ENCODE data around the gene ACOT2.

Gene ACOT2

DNA sequence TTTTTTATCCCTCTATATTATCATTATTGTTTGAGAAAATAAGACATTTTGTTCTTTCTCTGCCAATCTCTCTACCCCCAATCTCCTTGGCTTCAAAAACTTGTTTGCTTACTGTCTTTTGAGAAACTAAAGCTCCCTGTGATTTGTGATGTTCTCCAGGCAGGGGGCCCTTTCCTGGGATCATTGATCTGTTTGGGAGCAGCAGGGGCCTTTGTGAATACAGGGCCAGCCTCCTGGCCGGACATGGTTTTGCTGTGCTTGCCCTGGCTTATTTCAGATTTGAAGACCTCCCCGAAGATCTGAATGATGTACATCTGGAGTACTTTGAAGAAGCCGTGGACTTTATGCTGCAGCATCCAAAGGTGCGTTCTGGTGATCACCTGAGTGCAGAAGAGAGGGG, 47.8 kb downstream of the ACOT2 start:
- TF ChIP-seq EZH2 (IDR thresholded peaks at IDR 0.05; ENCODE audit: borderline replicate concordance, low read length), result no peak
- no peaks in the 10 kb centered on the region for H3F3A ChIP-seq (ENCODE audit: insufficient read depth, low read length)
- H3K27ac ChIP-seq (ENCODE audit: low read depth, low read length, poor library complexity, severe bottlenecking), result no peak overlapping the region
- no peak overlapping the region for H3K4me3 ChIP-seq (ENCODE audit: low read depth, low read length, poor library complexity, severe bottlenecking)
- no peaks in the 10 kb centered on the region for H3K9me2 ChIP-seq (ENCODE audit: low read depth, low read length)
- no peaks in the 10 kb centered on the region for H4K20me1 ChIP-seq (ENCODE audit: insufficient read depth, low read length)
- no peaks in the 10 kb centered on the region for H3K79me2 ChIP-seq (ENCODE audit: insufficient read depth, low read length)
- 0 out of 2 replicates have a peak, but pooled peaks cover under 1% of the 10 kb centered on the region for H3K27me3 ChIP-seq (ENCODE audit: insufficient read depth, low read length)
- H3K9me3 ChIP-seq (ENCODE audit: low read length), result no peaks in the 10 kb centered on the region
- no peak overlapping the region for H3K4me2 ChIP-seq (ENCODE audit: low read length)
- no peak overlapping the region for H3K9ac ChIP-seq (ENCODE audit: low read length)
- H3K36me3 ChIP-seq (ENCODE audit: insufficient read depth, low read length), result no peaks in the 10 kb centered on the region
- H3K4me1 ChIP-seq (ENCODE audit: insufficient read depth, low read length, severe bottlenecking), result peaks cover 10% of the 10 kb centered on the region
- no peak overlapping the region for H2AFZ ChIP-seq (ENCODE audit: low read length)

DNA sequence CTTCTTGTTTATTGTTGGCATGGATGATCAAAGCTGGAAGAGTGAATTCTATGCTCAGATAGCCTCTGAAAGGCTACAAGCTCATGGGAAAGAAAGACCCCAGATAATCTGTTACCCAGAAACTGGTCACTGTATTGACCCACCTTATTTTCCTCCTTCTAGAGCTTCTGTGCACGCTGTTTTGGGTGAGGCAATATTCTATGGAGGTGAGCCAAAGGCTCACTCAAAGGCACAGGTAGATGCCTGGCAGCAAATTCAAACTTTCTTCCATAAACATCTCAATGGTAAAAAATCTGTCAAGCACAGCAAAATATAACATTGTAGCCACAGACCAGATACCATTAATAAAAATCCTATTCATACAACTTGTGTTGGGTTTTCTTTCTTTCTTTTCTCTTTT, 50.5 kb downstream of the ACOT2 start:
- H4K20me1 ChIP-seq (ENCODE audit: insufficient read depth, low read length), result no peaks in the 10 kb centered on the region
- no peaks in the 10 kb centered on the region for H3F3A ChIP-seq (ENCODE audit: insufficient read depth, low read length)
- H3K79me2 ChIP-seq (ENCODE audit: insufficient read depth, low read length), result no peaks in the 10 kb centered on the region
- TF ChIP-seq, protein P1, sequence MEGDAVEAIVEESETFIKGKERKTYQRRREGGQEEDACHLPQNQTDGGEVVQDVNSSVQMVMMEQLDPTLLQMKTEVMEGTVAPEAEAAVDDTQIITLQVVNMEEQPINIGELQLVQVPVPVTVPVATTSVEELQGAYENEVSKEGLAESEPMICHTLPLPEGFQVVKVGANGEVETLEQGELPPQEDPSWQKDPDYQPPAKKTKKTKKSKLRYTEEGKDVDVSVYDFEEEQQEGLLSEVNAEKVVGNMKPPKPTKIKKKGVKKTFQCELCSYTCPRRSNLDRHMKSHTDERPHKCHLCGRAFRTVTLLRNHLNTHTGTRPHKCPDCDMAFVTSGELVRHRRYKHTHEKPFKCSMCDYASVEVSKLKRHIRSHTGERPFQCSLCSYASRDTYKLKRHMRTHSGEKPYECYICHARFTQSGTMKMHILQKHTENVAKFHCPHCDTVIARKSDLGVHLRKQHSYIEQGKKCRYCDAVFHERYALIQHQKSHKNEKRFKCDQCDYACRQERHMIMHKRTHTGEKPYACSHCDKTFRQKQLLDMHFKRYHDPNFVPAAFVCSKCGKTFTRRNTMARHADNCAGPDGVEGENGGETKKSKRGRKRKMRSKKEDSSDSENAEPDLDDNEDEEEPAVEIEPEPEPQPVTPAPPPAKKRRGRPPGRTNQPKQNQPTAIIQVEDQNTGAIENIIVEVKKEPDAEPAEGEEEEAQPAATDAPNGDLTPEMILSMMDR (IDR thresholded peaks at IDR 0.05; ENCODE audit: low read length), result no peak
- TF ChIP-seq EZH2 (IDR thresholded peaks at IDR 0.05; ENCODE audit: borderline replicate concordance, low read length), result no peak
- no peak overlapping the region for H3K4me2 ChIP-seq (ENCODE audit: low read length)
- H3K36me3 ChIP-seq (ENCODE audit: insufficient read depth, low read length), result no peaks in the 10 kb centered on the region
- no peak overlapping the region for H3K9ac ChIP-seq (ENCODE audit: low read length)
- H3K27me3 ChIP-seq (ENCODE audit: insufficient read depth, low read length), result no peaks in the 10 kb centered on the region
- no peaks in the 10 kb centered on the region for H3K4me1 ChIP-seq (ENCODE audit: insufficient read depth, low read length, severe bottlenecking)
- H2AFZ ChIP-seq (ENCODE audit: low read length), result no peak overlapping the region
- no peaks in the 10 kb centered on the region for H3K9me2 ChIP-seq (ENCODE audit: low read depth, low read length)
- no peak overlapping the region for H3K27ac ChIP-seq (ENCODE audit: low read depth, low read length, poor library complexity, severe bottlenecking)
- no peak overlapping the region for H3K4me3 ChIP-seq (ENCODE audit: low read depth, low read length, poor library complexity, severe bottlenecking)
- no peaks in the 10 kb centered on the region for H3K9me3 ChIP-seq (ENCODE audit: low read length)

DNA sequence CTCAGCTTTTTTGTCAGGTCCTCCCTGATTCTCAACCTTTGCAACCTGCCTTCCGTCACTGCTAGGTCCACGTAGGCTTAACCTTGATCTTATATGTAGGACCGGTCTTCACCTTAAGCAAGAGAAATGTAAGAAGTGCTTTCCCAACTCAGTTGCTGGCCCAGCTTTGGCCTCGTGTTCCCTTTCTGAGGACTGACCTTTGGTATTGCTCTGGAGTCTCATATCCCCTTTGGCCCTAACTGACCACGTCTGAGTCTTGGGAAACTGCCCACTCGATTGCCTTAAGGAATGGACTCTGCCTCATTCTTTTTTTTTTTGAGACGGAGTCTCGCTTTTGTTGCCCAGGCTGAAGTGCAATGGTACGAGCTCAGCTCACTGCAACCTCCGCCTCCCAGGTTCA, 51.3 kb downstream of the ACOT2 start:
- no peak overlapping the region for H3K4me3 ChIP-seq (ENCODE audit: low read depth, low read length, poor library complexity, severe bottlenecking)
- no peak for TF ChIP-seq EZH2 (IDR thresholded peaks at IDR 0.05; ENCODE audit: borderline replicate concordance, low read length)
- TF ChIP-seq, protein P1 (IDR thresholded peaks at IDR 0.05; ENCODE audit: low read length), result no peak
- H3F3A ChIP-seq (ENCODE audit: insufficient read depth, low read length), result no peaks in the 10 kb centered on the region
- no peaks in the 10 kb centered on the region for H3K36me3 ChIP-seq (ENCODE audit: insufficient read depth, low read length)
- no peak overlapping the region for H2AFZ ChIP-seq (ENCODE audit: low read length)
- no peak overlapping the region for H3K27ac ChIP-seq (ENCODE audit: low read depth, low read length, poor library complexity, severe bottlenecking)
- no peaks in the 10 kb centered on the region for H3K9me2 ChIP-seq (ENCODE audit: low read depth, low read length)
- no peaks in the 10 kb centered on the region for H4K20me1 ChIP-seq (ENCODE audit: insufficient read depth, low read length)
- H3K27me3 ChIP-seq (ENCODE audit: insufficient read depth, low read length), result no peaks in the 10 kb centered on the region
- H3K9ac ChIP-seq (ENCODE audit: low read length), result no peak overlapping the region
- H3K9me3 ChIP-seq (ENCODE audit: low read length), result no peaks in the 10 kb centered on the region
- H3K4me2 ChIP-seq (ENCODE audit: low read length), result no peak overlapping the region
- H3K4me1 ChIP-seq (ENCODE audit: insufficient read depth, low read length, severe bottlenecking), result no peaks in the 10 kb centered on the region
- H3K79me2 ChIP-seq (ENCODE audit: insufficient read depth, low read length), result no peaks in the 10 kb centered on the region

DNA sequence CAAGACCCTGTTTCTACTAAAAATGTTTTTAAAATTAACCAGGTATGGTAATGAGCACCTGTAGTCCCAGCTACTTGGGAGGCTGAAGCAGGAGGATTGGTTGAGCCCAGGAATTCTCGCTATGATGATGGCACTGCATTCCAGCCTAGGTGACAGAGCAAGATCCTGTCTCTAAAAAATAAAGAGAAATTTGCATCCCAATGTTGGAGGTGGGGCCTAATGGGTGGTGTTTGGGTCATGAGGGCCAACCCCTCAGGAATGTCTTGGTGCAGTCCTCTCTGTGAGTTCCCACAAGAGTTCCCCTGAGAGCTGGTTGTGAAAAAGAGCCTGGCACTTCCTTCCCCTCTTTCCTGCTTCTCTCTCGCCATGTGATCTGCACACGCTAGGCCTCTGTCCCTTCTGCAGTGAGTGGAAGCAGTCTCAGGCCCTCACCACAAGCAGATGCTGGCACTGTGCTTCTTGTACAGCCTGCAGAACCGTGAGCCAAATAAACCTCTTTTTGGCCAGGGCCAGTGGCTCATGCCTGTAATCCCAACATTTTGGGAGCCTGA, 54.6 kb downstream of the ACOT2 start:
- no peaks in the 10 kb centered on the region for H3K9me2 ChIP-seq (ENCODE audit: low read depth, low read length)
- TF ChIP-seq, protein P1 (IDR thresholded peaks at IDR 0.05; ENCODE audit: low read length), result no peak
- no peak for TF ChIP-seq EZH2 (IDR thresholded peaks at IDR 0.05; ENCODE audit: borderline replicate concordance, low read length)
- H3F3A ChIP-seq (ENCODE audit: insufficient read depth, low read length), result no peaks in the 10 kb centered on the region
- no peak overlapping the region for H3K4me2 ChIP-seq (ENCODE audit: low read length)
- H3K9ac ChIP-seq (ENCODE audit: low read length), result no peak overlapping the region
- H2AFZ ChIP-seq (ENCODE audit: low read length), result no peak overlapping the region
- H3K27me3 ChIP-seq (ENCODE audit: insufficient read depth, low read length), result no peaks in the 10 kb centered on the region
- no peaks in the 10 kb centered on the region for H3K9me3 ChIP-seq (ENCODE audit: low read length)
- H3K4me3 ChIP-seq (ENCODE audit: low read depth, low read length, poor library complexity, severe bottlenecking), result no peak overlapping the region
- no peaks in the 10 kb centered on the region for H3K36me3 ChIP-seq (ENCODE audit: insufficient read depth, low read length)
- H3K27ac ChIP-seq (ENCODE audit: low read depth, low read length, poor library complexity, severe bottlenecking), result no peak overlapping the region
- H3K4me1 ChIP-seq (ENCODE audit: insufficient read depth, low read length, severe bottlenecking), result no peaks in the 10 kb centered on the region
- H3K79me2 ChIP-seq (ENCODE audit: insufficient read depth, low read length), result no peaks in the 10 kb centered on the region
- no peaks in the 10 kb centered on the region for H4K20me1 ChIP-seq (ENCODE audit: insufficient read depth, low read length)
